ENCODE measurements around the gene MLLT1. TPM values are rescaled to one million over a fixed set of nuclear protein-coding genes. Genes with fewer than 3 reads are reported as not detected.

The MLLT1 gene
- total RNA-seq, 4 donors from 2014 or later, result 14.1 to 23.3 (median 18.1) TPM

DNA sequence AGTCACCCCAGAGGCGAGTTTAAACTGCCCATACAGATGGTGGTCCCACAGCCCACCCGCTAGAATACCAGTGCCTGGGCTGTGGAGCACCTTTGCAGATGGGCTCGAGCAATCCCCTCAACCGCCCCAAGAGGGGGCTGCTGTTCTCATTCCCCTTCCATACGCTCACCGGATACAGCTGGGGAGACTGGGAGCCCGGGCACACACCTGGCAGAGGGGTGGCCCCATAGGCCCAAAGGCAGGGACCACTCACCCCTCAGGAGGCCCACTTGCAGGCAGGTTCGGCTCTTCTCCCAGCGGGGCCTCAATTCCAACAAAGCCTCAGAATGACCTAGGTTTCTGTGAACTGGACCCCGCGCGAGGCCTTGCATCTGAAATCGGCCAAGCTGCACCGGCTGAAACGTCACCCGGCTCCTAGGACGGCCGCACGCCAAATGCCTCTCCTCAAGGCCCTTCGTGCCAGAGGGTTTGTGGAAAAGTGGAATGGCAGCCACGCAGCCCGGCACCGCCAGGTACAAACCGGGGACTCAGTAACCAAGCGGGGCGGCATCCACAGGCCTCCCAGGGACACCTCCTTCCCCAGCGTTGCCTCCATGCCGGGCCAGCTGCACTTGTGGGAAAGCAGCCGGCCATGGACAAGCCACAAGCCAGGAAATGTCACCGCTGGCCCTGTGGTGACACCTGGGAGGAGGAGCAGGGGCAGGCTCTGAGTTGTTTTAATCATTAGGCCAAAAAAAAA is 18.7 kb downstream of the MLLT1 start:
- ATAC-seq (ENCODE audit: low FRiP score), result no peak
- no peak for DNase-seq (ENCODE audit: low spot score)
- TF ChIP-seq, protein P1, sequence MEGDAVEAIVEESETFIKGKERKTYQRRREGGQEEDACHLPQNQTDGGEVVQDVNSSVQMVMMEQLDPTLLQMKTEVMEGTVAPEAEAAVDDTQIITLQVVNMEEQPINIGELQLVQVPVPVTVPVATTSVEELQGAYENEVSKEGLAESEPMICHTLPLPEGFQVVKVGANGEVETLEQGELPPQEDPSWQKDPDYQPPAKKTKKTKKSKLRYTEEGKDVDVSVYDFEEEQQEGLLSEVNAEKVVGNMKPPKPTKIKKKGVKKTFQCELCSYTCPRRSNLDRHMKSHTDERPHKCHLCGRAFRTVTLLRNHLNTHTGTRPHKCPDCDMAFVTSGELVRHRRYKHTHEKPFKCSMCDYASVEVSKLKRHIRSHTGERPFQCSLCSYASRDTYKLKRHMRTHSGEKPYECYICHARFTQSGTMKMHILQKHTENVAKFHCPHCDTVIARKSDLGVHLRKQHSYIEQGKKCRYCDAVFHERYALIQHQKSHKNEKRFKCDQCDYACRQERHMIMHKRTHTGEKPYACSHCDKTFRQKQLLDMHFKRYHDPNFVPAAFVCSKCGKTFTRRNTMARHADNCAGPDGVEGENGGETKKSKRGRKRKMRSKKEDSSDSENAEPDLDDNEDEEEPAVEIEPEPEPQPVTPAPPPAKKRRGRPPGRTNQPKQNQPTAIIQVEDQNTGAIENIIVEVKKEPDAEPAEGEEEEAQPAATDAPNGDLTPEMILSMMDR (IDR thresholded peaks at IDR 0.05), result no peak

DNA sequence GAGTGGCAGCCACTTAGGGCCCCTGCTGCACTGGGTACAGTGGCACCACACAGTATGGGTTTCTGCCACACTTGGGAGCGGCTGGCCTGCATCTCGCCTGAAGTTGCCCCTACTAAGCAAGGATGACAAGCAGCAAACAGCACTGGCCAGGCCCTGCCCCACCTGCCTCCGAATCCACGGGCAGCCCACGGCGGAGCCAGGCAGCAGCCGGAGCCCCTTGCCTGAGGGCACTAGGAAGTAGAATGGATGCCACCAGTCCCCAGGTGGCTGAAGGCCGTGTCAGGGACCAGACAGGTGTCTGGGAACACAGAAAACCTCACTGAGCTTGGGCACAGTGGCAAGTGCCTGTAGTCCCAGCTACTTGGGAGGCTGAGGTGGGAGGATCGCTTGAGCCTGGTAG is 19.4 kb downstream of the MLLT1 start:
- TF ChIP-seq, protein P1 (IDR thresholded peaks at IDR 0.05), result no peak
- no peak for DNase-seq (ENCODE audit: low spot score)
- no peak for ATAC-seq (ENCODE audit: low FRiP score)

DNA sequence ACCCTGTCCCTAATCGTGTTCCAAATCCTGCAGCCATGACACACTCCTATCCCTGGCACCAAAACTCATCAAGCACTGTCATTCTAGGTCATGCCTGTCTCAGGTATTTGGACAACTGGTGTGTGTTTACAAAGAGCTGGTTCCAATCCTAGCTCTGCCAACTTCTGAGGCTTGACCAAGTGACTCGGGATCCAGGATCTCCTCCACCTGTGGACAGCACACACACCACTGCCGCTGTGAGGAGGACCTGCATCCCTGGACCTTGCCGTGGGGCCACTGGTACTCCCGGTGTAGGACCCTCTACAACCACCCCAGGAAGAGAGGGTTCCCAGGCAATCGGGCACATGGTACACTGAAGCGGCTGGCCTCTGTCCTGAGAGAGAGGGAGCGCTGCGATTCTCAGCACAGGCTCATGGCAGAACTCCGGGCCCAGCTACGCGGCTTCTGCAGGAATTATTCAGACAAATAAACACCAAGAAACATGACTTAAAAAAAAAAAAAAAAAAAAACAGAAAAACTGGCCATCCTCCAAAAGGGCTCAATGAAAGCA is 20.4 kb downstream of the MLLT1 start:
- TF ChIP-seq, protein P1 (IDR thresholded peaks at IDR 0.05), result no peak
- ATAC-seq (ENCODE audit: low FRiP score), result no peak
- DNase-seq (ENCODE audit: low spot score), result no peak

DNA sequence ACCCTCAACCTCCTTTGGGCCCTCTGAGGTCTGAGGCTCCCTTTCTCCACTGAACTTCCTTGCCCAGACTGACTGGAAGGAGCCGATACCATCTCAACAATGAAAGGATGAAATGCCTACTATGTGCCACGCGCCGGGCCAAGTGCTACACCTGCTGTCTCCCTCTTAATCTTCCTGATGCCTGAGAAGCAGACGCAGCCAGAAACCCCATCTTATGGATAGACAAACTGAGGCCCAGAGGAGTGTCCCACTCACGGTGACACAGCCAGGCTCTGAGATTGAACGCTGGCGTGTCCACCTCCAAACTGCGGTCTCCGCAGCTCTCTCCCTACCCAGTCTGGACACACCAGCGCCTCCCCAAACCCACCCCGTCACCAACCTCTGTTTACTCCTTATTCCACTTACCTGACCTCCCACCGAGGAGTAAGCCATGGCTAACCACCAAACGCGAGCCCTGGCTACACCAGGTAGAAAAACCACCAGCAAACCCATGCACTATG is 20.9 kb downstream of the MLLT1 start:
- no peak for DNase-seq (ENCODE audit: low spot score)
- no peak for ATAC-seq (ENCODE audit: low FRiP score)
- TF ChIP-seq, protein P1 (IDR thresholded peaks at IDR 0.05), result no peak

DNA sequence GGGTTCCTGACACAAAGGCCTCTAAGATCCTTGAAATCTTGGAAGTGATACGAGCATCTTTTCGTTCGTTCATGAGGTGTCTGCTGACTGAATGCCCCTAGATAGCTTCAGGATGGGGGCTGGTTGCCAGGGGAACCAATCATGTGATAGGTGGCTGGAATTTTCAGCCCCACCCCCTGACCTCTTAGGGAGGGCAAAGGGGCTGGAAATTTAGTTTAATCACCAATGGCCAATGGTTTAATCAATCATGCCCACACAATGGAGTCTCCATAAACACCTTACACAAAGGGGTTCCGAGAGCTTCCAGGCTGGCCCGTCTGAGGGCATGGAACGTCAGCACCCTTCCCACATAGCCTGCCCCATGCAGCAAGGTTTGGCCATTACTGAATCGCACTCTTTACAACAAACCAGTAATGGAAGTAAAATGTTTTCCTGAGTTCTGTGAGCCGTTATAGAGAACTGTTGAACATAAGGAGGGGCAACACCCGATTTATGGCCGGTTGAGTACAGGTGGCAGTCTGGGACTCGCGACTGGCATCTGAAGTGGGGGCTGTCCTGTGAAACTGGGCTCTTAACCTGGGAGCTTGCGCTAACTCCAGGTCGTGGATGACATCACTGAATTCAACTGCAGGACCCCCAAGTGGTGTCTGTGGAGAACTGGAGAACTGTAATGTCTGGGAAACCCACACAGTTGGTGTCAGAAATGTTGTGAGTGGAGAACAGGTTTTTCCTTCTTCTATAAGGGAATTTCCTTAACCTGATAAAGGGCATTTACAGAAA is 25.6 kb downstream of the MLLT1 start:
- TF ChIP-seq, protein P1 (IDR thresholded peaks at IDR 0.05), result no peak
- no peak for DNase-seq (ENCODE audit: low spot score)
- ATAC-seq (ENCODE audit: low FRiP score), result no peak

DNA sequence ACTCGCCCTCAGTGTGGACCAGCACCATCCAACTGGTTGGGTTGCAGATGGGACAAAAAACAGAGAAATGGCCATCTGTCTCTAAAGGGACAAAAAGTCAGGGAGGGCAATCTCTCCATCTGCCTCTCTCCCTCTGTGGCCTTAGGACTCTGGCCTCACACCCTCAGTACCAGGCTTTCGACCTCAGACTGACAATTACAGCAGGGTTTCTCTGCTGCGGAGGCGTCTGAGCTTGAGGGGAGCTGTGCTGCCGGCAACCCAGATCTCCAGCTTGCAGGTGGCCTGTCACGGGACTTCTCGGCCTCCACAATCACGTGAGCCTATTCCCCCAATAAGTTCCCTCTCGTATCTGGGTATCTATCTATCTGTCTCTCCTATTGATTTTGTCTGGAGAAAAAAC is 27.7 kb downstream of the MLLT1 start:
- ATAC-seq (ENCODE audit: low FRiP score) (no peak), DNase-seq (ENCODE audit: low spot score) (no peak)
- TF ChIP-seq, protein P1 (IDR thresholded peaks at IDR 0.05), result no peak

Measured in omental fat pad (tissue), 4 donors.